ENCODE data around the gene PIGR. TPM values are rescaled to one million over a fixed set of nuclear protein-coding genes. Genes with fewer than 3 reads are reported as not detected.

Gene PIGR
- total RNA-seq, 1 experiment from 2014 or later: not detected

- H3K79me2 ChIP-seq (ENCODE audit: low read length): no peaks in the 10 kb centered on the region
- H3K4me3 ChIP-seq (ENCODE audit: low read length): no peak overlapping the region
- BruUV-seq (replicated peaks): no TSS peak
- DNase-seq (no peak), ATAC-seq (no peak)
- no peak overlapping the region for H2AFZ ChIP-seq (ENCODE audit: low read length)
- intact Hi-C loops (cut with micrococcal nuclease): no loop called here
- no peak overlapping the region for H3K27ac ChIP-seq (ENCODE audit: low read length)
- H3K9me3 ChIP-seq (ENCODE audit: low read length): no peaks in the 10 kb centered on the region
- no peaks in the 10 kb centered on the region for H3K4me1 ChIP-seq (ENCODE audit: insufficient read depth, low read length)
- ChIA-PET POLR2A (ENCODE audit: unreplicated experiment) (no interaction called here), CTCF (no interaction called here)
- H3K36me3 ChIP-seq (ENCODE audit: low read depth, low read length): no peaks in the 10 kb centered on the region
- H3F3A ChIP-seq (ENCODE audit: low read length, unreplicated experiment): no peaks in the 10 kb centered on the region
- no peak overlapping the region for H3K9ac ChIP-seq (ENCODE audit: low read length)
- TF ChIP-seq EZH2 (IDR thresholded peaks at IDR 0.05; ENCODE audit: low read length, unreplicated experiment) (no peak), CTCF (conservative IDR thresholded peaks at IDR 0.05; ENCODE audit: low read depth, low read length) (no peak), EZH2phosphoT487 (IDR thresholded peaks at IDR 0.05; ENCODE audit: borderline replicate concordance, low read length) (no peak)
- H3K9me2 ChIP-seq (replicated peaks; ENCODE audit: low read length): no peaks in the 10 kb centered on the region
- H3K4me2 ChIP-seq (ENCODE audit: low read length): no peak overlapping the region
- no peaks in the 10 kb centered on the region for H4K20me1 ChIP-seq (ENCODE audit: low read length)
- H3K27me3 ChIP-seq (ENCODE audit: low read length): no peaks in the 10 kb centered on the region
Observed at GRCh38 chr1:206954459-206955342, 8.4 kb upstream of the PIGR start.

DNA sequence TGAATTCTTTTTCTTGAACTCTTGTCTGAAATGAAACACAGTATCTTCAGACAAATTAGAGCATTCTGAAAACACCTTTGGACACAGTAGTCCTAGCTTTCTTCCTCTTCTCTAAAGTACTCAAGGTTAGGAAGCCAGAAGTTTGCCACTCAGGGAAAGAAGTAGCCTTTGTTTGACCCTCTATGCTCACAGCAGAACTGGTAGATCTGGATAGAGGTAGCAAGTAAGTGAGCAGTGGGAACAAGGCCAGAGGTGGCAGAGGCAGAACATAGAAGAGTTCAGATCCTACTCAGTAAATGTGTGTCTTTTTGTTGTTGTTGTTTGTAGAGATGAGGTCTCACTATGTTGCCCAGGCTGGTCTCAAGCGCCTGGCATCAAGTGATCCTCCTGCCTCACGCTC is 7.4 kb upstream of the PIGR start:
- Histone ChIP-seq H3K9ac (ENCODE audit: low read length) (no peak overlapping the region), H3K9me2 (replicated peaks; ENCODE audit: low read length) (no peaks in the 10 kb centered on the region), H4K20me1 (ENCODE audit: low read length) (no peaks in the 10 kb centered on the region), H3F3A (ENCODE audit: low read length, unreplicated experiment) (no peaks in the 10 kb centered on the region), H3K27me3 (ENCODE audit: low read length) (no peaks in the 10 kb centered on the region), H3K36me3 (ENCODE audit: low read depth, low read length) (no peaks in the 10 kb centered on the region), H3K4me3 (ENCODE audit: low read length) (no peak overlapping the region), H3K79me2 (ENCODE audit: low read length) (no peaks in the 10 kb centered on the region), H3K9me3 (ENCODE audit: low read length) (no peaks in the 10 kb centered on the region), H2AFZ (ENCODE audit: low read length) (no peak overlapping the region), H3K4me2 (ENCODE audit: low read length) (no peak overlapping the region), H3K4me1 (ENCODE audit: insufficient read depth, low read length) (no peaks in the 10 kb centered on the region), H3K27ac (ENCODE audit: low read length) (no peak overlapping the region)
- POLR2A ChIA-PET (ENCODE audit: unreplicated experiment): no interaction called here
- CTCF ChIA-PET: interaction anchor here (0.5 kb wide), 1 partner anchor 12 kb away, joined by 3 read pairs; no protein-coding TSS in a partner anchor
- DNase-seq: no peak
- intact Hi-C loops (cut with micrococcal nuclease): no loop called here
- ATAC-seq: no peak
- TF ChIP-seq EZH2 (IDR thresholded peaks at IDR 0.05; ENCODE audit: low read length, unreplicated experiment): no peak
- TF ChIP-seq CTCF (conservative IDR thresholded peaks at IDR 0.05; ENCODE audit: low read depth, low read length): no peak
- no peak for TF ChIP-seq EZH2phosphoT487 (IDR thresholded peaks at IDR 0.05; ENCODE audit: borderline replicate concordance, low read length)
- no TSS peak for BruUV-seq (replicated peaks)

- Histone ChIP-seq H3F3A (ENCODE audit: low read length, unreplicated experiment) (no peaks in the 10 kb centered on the region), H3K4me1 (ENCODE audit: insufficient read depth, low read length) (no peaks in the 10 kb centered on the region), H3K4me3 (ENCODE audit: low read length) (no peak overlapping the region), H3K9ac (ENCODE audit: low read length) (no peak overlapping the region), H3K36me3 (ENCODE audit: low read depth, low read length) (no peaks in the 10 kb centered on the region), H3K79me2 (ENCODE audit: low read length) (no peaks in the 10 kb centered on the region), H4K20me1 (ENCODE audit: low read length) (no peaks in the 10 kb centered on the region), H3K27me3 (ENCODE audit: low read length) (no peaks in the 10 kb centered on the region), H3K27ac (ENCODE audit: low read length) (no peak overlapping the region), H2AFZ (ENCODE audit: low read length) (no peak overlapping the region), H3K9me3 (ENCODE audit: low read length) (no peaks in the 10 kb centered on the region), H3K4me2 (ENCODE audit: low read length) (no peak overlapping the region), H3K9me2 (replicated peaks; ENCODE audit: low read length) (no peaks in the 10 kb centered on the region)
- ChIA-PET CTCF (interaction anchor here (0.5 kb wide), 1 partner anchor 13 kb away, joined by 3 read pairs; no protein-coding TSS in a partner anchor), POLR2A (ENCODE audit: unreplicated experiment) (no interaction called here)
- intact Hi-C loops (cut with micrococcal nuclease): no loop called here
- TF ChIP-seq EZH2 (IDR thresholded peaks at IDR 0.05; ENCODE audit: low read length, unreplicated experiment): no peak
- no peak for TF ChIP-seq CTCF (conservative IDR thresholded peaks at IDR 0.05; ENCODE audit: low read depth, low read length)
- no peak for TF ChIP-seq EZH2phosphoT487 (IDR thresholded peaks at IDR 0.05; ENCODE audit: borderline replicate concordance, low read length)
- ATAC-seq: no peak
- no peak for DNase-seq
- no TSS peak for BruUV-seq (replicated peaks)
Observed at GRCh38 chr1:206953126-206953525, 6.9 kb upstream of the PIGR start.

All from PC-3 (cell line).